ENCODE results near the gene NSDHL. TPM values are rescaled to one million over a fixed set of nuclear protein-coding genes. Genes with fewer than 3 reads are reported as not detected.

The NSDHL gene
- total RNA-seq, 4 donors from 2014 or later: 17.8 to 38.8 (median 26.9) TPM

DNA sequence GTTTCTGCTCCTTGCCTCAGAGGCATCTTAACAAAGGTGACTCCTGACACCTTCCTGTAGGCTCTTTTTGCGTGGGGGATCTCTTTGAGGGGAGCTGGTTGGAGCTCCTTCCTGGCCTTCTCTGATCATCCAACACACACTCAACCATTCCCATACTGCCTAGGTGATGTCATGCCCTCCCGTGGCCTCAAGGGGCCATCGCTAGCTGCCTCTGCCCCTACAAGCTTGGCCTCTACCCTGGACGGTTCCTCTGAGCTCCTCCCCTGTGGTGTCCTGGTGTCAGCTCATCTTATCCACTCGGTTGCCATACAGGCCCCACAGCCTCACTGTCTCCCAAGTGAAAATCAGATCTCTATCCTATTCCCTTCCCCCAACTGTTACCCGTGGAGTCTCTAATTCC is 53.3 kb downstream of the NSDHL start:
- TF ChIP-seq, protein P1, sequence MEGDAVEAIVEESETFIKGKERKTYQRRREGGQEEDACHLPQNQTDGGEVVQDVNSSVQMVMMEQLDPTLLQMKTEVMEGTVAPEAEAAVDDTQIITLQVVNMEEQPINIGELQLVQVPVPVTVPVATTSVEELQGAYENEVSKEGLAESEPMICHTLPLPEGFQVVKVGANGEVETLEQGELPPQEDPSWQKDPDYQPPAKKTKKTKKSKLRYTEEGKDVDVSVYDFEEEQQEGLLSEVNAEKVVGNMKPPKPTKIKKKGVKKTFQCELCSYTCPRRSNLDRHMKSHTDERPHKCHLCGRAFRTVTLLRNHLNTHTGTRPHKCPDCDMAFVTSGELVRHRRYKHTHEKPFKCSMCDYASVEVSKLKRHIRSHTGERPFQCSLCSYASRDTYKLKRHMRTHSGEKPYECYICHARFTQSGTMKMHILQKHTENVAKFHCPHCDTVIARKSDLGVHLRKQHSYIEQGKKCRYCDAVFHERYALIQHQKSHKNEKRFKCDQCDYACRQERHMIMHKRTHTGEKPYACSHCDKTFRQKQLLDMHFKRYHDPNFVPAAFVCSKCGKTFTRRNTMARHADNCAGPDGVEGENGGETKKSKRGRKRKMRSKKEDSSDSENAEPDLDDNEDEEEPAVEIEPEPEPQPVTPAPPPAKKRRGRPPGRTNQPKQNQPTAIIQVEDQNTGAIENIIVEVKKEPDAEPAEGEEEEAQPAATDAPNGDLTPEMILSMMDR (IDR thresholded peaks at IDR 0.05; ENCODE audit: low read depth): no peak

DNA sequence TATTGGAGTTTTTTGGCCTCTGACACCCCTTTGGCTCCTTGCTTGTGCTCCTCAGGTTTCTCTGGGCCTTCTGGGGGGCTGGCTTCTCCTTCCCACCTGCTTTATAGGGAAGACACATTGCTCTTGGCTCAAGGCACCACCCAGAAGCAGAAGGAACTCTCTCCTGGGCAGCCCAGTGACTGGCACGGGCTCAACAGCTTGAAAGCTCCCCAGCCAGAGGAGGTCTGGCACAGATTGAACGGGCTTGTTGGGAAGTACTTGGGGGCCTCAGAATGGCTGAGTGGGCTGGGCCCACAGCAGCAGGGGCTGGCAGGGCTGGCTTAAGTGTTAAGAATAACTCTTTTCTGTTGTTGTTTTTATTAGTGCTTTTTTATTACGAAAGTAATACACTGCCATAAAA is 55.9 kb downstream of the NSDHL start:
- TF ChIP-seq, protein P1 (IDR thresholded peaks at IDR 0.05; ENCODE audit: low read depth): no peak

DNA sequence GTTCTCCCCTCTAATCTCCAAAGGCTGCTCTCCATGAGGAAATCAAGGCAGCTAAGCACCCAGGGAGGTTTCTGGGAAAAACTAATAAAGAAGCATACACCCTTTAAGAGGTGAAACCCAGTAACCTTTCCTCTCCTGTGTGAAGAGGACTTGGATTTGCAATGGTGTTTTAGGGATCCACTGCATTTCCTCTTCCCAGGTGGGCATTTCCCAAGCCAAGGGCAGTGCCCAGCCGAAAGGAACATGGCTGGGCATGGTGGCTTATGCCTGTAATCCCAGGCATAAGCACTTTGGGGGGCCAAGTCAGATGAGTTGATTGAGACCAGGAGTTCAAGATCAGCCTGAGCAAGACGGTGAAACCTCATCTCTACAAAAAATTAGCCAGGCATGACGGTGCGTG is 61.6 kb downstream of the NSDHL start:
- TF ChIP-seq, protein P1 (IDR thresholded peaks at IDR 0.05; ENCODE audit: low read depth): no peak

DNA sequence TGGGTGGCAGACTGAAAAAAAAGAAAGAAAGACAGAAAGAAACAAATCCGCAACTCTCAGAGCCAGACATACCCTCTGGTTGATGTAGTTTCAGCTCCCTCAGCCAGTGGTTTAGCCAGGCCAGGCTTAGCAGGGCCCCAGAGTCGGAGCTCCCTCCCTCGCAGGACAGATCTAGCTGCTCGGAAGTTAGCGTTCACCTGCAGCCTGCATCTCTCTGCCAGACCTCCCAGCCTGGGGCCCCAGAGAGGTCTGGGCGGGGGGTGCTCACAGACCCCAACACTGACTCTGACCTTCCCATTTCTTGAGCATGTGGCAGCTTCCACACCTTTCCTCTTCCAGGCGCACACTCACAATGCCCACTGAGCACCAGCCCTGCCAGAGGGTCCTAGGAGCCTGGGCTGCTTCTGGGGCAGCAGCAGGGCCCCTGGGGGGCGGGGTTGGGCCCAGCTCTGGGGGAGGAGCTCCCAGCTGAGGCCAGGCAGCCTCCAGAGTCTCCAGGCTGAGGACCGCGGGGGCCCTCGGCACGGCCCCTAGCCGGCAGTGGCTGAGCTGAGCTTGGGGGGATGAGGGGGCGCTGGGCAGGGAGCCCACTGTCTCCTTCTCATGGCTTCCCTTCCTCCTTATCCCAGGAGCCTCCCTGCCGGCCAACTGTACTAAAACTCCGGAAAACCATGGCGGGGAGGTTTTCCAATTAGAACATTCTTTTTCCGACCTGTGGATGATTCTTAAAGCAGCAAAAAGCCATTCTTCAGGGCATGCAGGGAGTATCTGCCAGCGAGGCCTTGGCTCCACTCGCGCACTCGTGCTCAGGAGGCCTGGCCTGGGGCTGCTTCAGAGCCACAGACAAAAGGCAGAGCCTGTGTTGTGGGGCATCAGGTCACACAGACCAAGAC is 62.4 kb downstream of the NSDHL start:
- TF ChIP-seq, protein P1 (IDR thresholded peaks at IDR 0.05; ENCODE audit: low read depth): no peak

DNA sequence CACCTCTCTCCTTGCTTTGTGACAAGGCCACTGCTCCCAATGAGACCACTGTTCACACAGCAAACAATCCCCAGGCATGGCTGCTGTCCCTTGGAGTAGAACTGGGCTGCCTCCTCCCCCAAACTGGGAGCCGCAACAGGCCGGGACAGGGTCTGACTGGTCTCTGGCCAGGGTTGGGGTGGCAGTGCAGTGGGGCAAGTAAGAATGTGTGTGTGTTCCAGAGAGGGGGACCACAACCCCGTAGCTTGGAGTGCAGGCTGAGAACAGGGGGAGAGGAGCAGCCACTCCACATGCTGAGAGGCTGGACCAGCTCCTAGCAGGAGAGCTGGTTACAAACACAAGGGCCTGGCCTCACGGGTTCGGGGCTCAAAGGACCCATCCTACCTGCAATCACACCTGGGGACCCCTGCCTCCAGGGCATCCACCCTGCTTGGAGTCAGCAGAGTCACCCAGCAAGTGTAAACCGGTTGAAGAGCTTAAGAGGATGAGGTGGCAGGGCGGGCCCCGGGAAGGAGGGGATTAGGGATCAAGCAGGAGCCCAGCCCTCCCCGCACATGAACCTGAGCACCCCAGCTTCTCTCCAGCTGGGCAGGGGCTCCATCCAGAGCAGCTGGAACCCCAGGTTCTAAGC is 63.2 kb downstream of the NSDHL start:
- TF ChIP-seq, protein P1 (IDR thresholded peaks at IDR 0.05; ENCODE audit: low read depth): no peak

DNA sequence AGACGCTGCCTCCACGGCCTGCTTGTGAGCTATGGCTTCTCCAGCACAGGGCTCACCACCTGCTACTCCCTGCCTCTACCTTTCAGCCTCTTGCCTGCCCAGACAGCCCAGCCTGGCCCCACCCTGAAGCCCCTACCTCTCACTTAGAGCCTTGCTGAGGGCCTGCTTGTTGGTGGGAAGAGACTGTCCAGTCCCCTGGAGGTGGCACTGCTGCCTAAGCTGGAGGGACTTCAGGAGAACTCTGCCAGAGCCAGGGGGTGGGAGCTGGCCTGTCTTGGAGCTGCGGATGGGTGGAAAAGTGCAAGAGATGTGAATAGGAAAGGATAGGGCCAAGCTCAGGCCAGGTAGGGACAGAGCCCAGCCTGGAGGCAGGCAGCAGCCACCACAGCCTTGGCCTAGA is 64.3 kb downstream of the NSDHL start:
- TF ChIP-seq, protein P1 (IDR thresholded peaks at IDR 0.05; ENCODE audit: low read depth): no peak

DNA sequence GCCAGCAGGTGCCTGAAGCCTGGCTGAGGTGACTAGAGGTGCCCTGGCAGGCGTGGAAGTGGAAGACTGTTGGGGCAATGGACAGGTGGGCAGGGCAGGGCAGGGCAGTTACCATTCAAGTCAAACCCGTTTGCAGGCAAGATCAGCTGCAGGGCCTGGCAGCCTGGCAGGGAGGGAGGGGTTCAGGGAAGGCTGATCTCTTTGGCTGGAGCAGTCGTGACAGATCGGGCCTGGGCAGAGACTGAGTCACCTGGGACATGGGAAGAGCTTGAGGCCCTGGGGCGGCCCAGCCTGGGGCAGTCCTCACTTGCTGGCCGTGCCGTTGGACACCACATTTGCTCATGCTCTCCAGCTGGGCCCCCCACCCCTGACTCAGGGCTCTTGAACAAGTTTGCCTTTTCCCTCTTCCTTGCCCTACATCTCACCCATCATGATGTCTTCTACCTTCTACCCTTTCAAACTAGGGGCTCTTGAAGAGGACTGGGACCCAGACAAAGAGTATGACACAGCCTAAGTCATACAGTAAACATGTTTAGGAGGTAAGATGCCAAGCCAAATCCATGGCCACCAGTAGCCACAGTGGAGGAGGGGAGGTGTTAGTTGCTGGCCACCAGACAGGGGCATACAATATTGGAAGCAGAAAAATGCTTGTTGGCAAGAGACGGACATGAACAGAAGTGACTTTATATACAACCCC is 65.0 kb downstream of the NSDHL start:
- TF ChIP-seq, protein P1 (IDR thresholded peaks at IDR 0.05; ENCODE audit: low read depth): no peak

Measured in subcutaneous adipose tissue (tissue), 4 donors.